GM12878 (cell line): Measurements from ENCODE around the gene FUT6. TPM values are rescaled to one million over a fixed set of nuclear protein-coding genes. Genes with fewer than 3 reads are reported as not detected.

ENCODE experiments used
- CEBPZ ChIP-seq: fragments of 150-350 bp; IDR thresholded peaks from 2 replicates; pipeline ENCODE4 v1.6.1; 2016; ENCODE audit warnings: low read depth, low read length
- CHD1 ChIP-seq: IDR thresholded peaks from 2 replicates; pipeline ENCODE4 v1.6.1; 2012; ENCODE audit warnings: low read depth, low read length, improper control_type of control experiment
- ELK1 ChIP-seq: IDR thresholded peaks from 2 replicates; pipeline ENCODE4 v1.6.1; 2012; ENCODE audit warnings: low read depth, low read length, improper control_type of control experiment
- FOS ChIP-seq: IDR thresholded peaks from 3 replicates; pipeline ENCODE4 v1.6.1; 2011; ENCODE audit warnings: borderline replicate concordance; ENCODE audit not compliant: insufficient read length; ENCODE audit errors: extremely low read depth
- GABPA ChIP-seq: IDR thresholded peaks from 2 replicates; pipeline ENCODE4 v1.6.1; 2014; ENCODE audit warnings: antibody characterized with exemption, low read depth, mild to moderate bottlenecking, inconsistent platforms
- HDAC2 ChIP-seq: fragments of 200-600 bp; sonication (generic); IDR thresholded peaks from 2 replicates; pipeline ENCODE4 v1.6.1; 2017
- HDGF ChIP-seq: fragments of 450-650 bp; IDR thresholded peaks from 2 replicates; pipeline ENCODE4 v1.6.1; 2016; ENCODE audit warnings: antibody characterized with exemption
- LARP7 ChIP-seq: fragments of 450-650 bp; IDR thresholded peaks from 2 replicates; pipeline ENCODE4 v1.6.1; 2017; ENCODE audit warnings: mild to moderate bottlenecking
- NFYB ChIP-seq: IDR thresholded peaks from 2 replicates; pipeline ENCODE4 v1.6.1; 2011; ENCODE audit warnings: low read depth, mild to moderate bottlenecking, low read length, improper control_type of control experiment, moderate library complexity; ENCODE audit not compliant: insufficient read depth
- NR2C2 ChIP-seq: IDR thresholded peaks from 2 replicates; pipeline ENCODE4 v1.6.1; 2011; ENCODE audit warnings: borderline replicate concordance, low read depth; ENCODE audit not compliant: control insufficient read depth, insufficient read length
- PML ChIP-seq: IDR thresholded peaks from 2 replicates; pipeline ENCODE4 v1.6.1; 2012; ENCODE audit warnings: low read length, inconsistent platforms
- RAD51 ChIP-seq: fragments of 450-650 bp; IDR thresholded peaks from 2 replicates; pipeline ENCODE4 v1.6.1; 2016; ENCODE audit warnings: moderate library complexity, mild to moderate bottlenecking, inconsistent platforms
- RB1 ChIP-seq: fragments of 450-650 bp; formaldehyde crosslinking; IDR thresholded peaks from 2 replicates; pipeline ENCODE4 v1.6.1; 2017; ENCODE audit warnings: mild to moderate bottlenecking, borderline replicate concordance
- SREBF2 ChIP-seq: IDR thresholded peaks from 2 replicates; pipeline ENCODE4 v1.6.1; 2012; ENCODE audit warnings: mild to moderate bottlenecking, low read length
- SRF ChIP-seq, 2 experiments: IDR thresholded peaks; 2 replicates each; pipeline ENCODE4 v1.6.1; 2011; ENCODE audit warnings: low read depth in 2 of 2, low read length in 2 of 2, mild to moderate bottlenecking in 1 of 2, moderate library complexity in 1 of 2
- STAT3 ChIP-seq: IDR thresholded peaks from 2 replicates; pipeline ENCODE4 v1.6.1; 2011; ENCODE audit warnings: low read depth, low read length, improper control_type of control experiment
- SUPT20H ChIP-seq: IDR thresholded peaks from 2 replicates; pipeline ENCODE4 v1.6.1; 2011; ENCODE audit warnings: low read depth, mild to moderate bottlenecking, low read length, moderate library complexity, borderline replicate concordance; ENCODE audit not compliant: control insufficient read depth
- TARDBP ChIP-seq: IDR thresholded peaks from 2 replicates; pipeline ENCODE4 v1.6.1; 2016; ENCODE audit warnings: borderline replicate concordance
- ZNF207 ChIP-seq: fragments of 450-650 bp; IDR thresholded peaks from 2 replicates; pipeline ENCODE4 v1.6.1; 2014; ENCODE audit warnings: antibody characterized with exemption, mild to moderate bottlenecking, borderline replicate concordance
- ZNF24 ChIP-seq: fragments of 450-650 bp; IDR thresholded peaks from 2 replicates; pipeline ENCODE4 v1.6.1; 2017; ENCODE audit warnings: antibody characterized with exemption, mild to moderate bottlenecking
- polyA plus RNA-seq, 11 experiments: library from polyadenylated mRNA; depleted of rRNA in 4 of 11; unstranded in 6 of 11; stranded (reverse) in 5 of 11; fragments of >200 nt; fragmentation: Nextera tagmentation in 4 of 11; fragmentation: Illumina TruSeq in 1 of 11; extraction: Ambion mirVana in 4 of 11; extraction: Trizol in 1 of 11; gene quantifications; 1 replicate in 1 of 11; 2 replicates in 10 of 11; pipeline versions ENCODE4 v1.2.1 to v1.2.3, GENCODE V29; 2011 to 2016; ENCODE audit warnings: inconsistent platforms in 2 of 11, missing spikeins in 2 of 11, low read depth in 1 of 11
- total RNA-seq, 4 experiments: library from RNA; depleted of rRNA in 3 of 4; stranded (reverse); fragments of >200 nt in 3 of 4; fragmentation: Illumina TruSeq in 1 of 4; extraction: Trizol in 1 of 4; gene quantifications; 2 replicates each; pipeline versions ENCODE4 v1.2.1 to v1.2.3, GENCODE V29; 2013 to 2021
- TF ChIP-seq, protein P1 (sequence below): IDR thresholded peaks from 2 replicates; pipeline ENCODE4 v1.6.1; 2012; ENCODE audit warnings: mild to moderate bottlenecking, low read depth, low read length
- TF ChIP-seq, protein P2 (sequence below): IDR thresholded peaks from 2 replicates; pipeline ENCODE4 v1.6.1; 2011; ENCODE audit warnings: borderline replicate concordance, low read depth, mild to moderate bottlenecking, moderate library complexity, low read length; ENCODE audit not compliant: insufficient read depth, poor library complexity, severe bottlenecking

The FUT6 gene
- total and polyA plus RNA-seq, 10 of the 15 experiments (the other 5 are each of a cell fraction or from before 2014, with no cell fraction given), result not detected

DNA sequence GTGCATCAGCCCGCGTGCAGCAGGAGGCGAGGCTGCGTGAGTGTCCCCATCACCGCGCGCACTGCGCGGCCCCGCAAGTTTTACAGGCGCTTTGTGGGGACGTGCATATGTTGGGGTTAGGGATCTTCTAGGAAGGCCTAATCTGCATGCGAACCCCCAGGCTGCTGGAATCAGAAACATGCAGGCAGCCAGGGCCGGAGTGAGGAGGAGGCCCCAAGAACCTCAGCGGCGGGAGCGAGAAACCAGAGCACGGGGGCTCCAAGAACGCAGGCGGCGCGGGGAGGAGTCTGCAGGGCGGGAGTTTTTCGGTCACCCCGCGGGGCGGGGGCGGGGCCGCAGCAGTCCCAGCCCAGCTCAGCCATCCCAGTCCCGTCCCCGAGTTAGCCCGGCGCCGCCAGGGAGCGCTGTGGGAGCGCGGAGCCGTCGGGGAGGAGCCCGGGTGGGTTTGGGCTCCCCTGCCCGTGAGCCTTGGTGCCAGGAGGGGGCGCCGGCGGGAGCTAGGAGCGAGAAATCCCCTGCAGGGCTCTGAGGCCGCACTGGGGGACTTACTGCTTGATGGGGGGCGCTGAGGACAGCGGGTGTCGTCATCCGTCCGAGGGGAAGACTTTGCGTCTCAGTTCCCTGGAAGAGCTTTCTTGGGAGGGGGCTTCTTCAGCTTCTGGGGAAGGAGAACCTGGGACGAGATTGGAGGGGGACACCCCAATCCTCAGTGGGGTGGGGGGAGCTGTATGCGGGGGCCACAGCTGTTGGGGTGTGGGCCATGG, 35.6 kb downstream of the FUT6 start (continued):
- no peak for TF ChIP-seq CHD1
- TF ChIP-seq TARDBP, result no peak
- TF ChIP-seq ZNF207, result no peak
- TF ChIP-seq SREBF2, result no peak
- TF ChIP-seq HDGF, result no peak
- TF ChIP-seq SUPT20H, result no peak
- no peak for TF ChIP-seq RAD51
- TF ChIP-seq LARP7, result 0 out of 2 replicates have a peak, but pooled peaks have one; percentile 32
- TF ChIP-seq STAT3, result no peak
- peak; percentile 81; the same call in 1 of the 2 replicates for TF ChIP-seq RB1
- TF ChIP-seq GABPA, result no peak
- no peak for TF ChIP-seq NR2C2
- TF ChIP-seq CEBPZ, result no peak
- TF ChIP-seq, protein P1, sequence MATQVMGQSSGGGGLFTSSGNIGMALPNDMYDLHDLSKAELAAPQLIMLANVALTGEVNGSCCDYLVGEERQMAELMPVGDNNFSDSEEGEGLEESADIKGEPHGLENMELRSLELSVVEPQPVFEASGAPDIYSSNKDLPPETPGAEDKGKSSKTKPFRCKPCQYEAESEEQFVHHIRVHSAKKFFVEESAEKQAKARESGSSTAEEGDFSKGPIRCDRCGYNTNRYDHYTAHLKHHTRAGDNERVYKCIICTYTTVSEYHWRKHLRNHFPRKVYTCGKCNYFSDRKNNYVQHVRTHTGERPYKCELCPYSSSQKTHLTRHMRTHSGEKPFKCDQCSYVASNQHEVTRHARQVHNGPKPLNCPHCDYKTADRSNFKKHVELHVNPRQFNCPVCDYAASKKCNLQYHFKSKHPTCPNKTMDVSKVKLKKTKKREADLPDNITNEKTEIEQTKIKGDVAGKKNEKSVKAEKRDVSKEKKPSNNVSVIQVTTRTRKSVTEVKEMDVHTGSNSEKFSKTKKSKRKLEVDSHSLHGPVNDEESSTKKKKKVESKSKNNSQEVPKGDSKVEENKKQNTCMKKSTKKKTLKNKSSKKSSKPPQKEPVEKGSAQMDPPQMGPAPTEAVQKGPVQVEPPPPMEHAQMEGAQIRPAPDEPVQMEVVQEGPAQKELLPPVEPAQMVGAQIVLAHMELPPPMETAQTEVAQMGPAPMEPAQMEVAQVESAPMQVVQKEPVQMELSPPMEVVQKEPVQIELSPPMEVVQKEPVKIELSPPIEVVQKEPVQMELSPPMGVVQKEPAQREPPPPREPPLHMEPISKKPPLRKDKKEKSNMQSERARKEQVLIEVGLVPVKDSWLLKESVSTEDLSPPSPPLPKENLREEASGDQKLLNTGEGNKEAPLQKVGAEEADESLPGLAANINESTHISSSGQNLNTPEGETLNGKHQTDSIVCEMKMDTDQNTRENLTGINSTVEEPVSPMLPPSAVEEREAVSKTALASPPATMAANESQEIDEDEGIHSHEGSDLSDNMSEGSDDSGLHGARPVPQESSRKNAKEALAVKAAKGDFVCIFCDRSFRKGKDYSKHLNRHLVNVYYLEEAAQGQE, result no peak
- no peak for TF ChIP-seq SRF (IDR thresholded peaks at IDR 0.05; ENCODE audit: low read depth in 2 of 2, low read length in 2 of 2)
- no peak for TF ChIP-seq ZNF24
- TF ChIP-seq PML, result no peak
- TF ChIP-seq NFYB, result no peak
- TF ChIP-seq ELK1, result no peak
- TF ChIP-seq HDAC2, result no peak
- TF ChIP-seq, protein P2, sequence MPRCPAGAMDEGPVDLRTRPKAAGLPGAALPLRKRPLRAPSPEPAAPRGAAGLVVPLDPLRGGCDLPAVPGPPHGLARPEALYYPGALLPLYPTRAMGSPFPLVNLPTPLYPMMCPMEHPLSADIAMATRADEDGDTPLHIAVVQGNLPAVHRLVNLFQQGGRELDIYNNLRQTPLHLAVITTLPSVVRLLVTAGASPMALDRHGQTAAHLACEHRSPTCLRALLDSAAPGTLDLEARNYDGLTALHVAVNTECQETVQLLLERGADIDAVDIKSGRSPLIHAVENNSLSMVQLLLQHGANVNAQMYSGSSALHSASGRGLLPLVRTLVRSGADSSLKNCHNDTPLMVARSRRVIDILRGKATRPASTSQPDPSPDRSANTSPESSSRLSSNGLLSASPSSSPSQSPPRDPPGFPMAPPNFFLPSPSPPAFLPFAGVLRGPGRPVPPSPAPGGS, result no peak
- TF ChIP-seq FOS, result no peak
